Esophagus squamous epithelium (tissue), 5 donors: ENCODE data around the gene ZSWIM4. TPM values are rescaled to one million over a fixed set of nuclear protein-coding genes. Genes with fewer than 3 reads are reported as not detected.

Source experiments
- DNase-seq: peaks from one replicate; lab custom pipeline; 2025; lab: John Stamatoyannopoulos, UW
- H3K27ac ChIP-seq, 4 donors: fragments of 200-600 bp; sonication (generic); one replicate each; pipeline ENCODE4 v1.5.1; 2016 to 2019; ENCODE audit warnings: mild to moderate bottlenecking in 1 of 4
- H3K27me3 ChIP-seq, 4 donors: fragments of 200-600 bp; sonication (generic); 1 replicate in 3 of 4; 2 replicates in 1 of 4; pipeline versions ENCODE4 v1.5.1 to v1.6.0; 2017 to 2021; ENCODE audit warnings: antibody characterized with exemption in 1 of 4
- H3K36me3 ChIP-seq, 3 donors: fragments of 200-600 bp; sonication (generic); one replicate each; pipeline ENCODE4 v1.5.1; 2016 to 2019
- H3K4me1 ChIP-seq, 3 donors: fragments of 200-600 bp; sonication (generic); one replicate each; pipeline ENCODE4 v1.5.1; 2017 to 2019
- H3K4me3 ChIP-seq, 4 donors: fragments of 200-600 bp; sonication (generic); 1 replicate in 3 of 4; 2 replicates in 1 of 4; pipeline ENCODE4 v1.5.1; 2016 to 2019; ENCODE audit warnings: mild to moderate bottlenecking in 2 of 4, moderate library complexity in 1 of 4
- H3K9me3 ChIP-seq, 3 donors: fragments of 200-600 bp; sonication (generic); one replicate each; pipeline ENCODE4 v1.5.1; 2016 to 2019
- POLR2A ChIP-seq, 4 donors: fragments of 450-650 bp; IDR thresholded peaks; one replicate each; pipeline ENCODE4 v1.6.1; 2017; ENCODE audit warnings: antibody characterized with exemption in 4 of 4, mild to moderate bottlenecking in 4 of 4, moderate library complexity in 3 of 4
- WGBS, 2 donors: methylation state at CpG; one replicate each; pipeline ENCODE4 v1.1.5; 2018; 5-methylcytosine and 5-hydroxymethylcytosine counted together
- intact Hi-C: fragments of 100-400 bp; cut with DNase I; formaldehyde crosslinking; loops from one replicate; pipeline ENCODE4 v1.15.0; 2022
- total RNA-seq, 4 donors: library from RNA; depleted of rRNA; stranded (reverse); fragments of >200 nt; gene quantifications; one replicate each; pipeline ENCODE4 v1.1.0, GENCODE V29; 2016
- TF ChIP-seq, protein P1 (sequence below), 6 experiments: fragments of 450-650 bp in 4 of 6; fragments of 200-600 bp in 2 of 6; sonication (generic) in 2 of 6; IDR thresholded peaks; one replicate each; pipeline ENCODE4 v1.5.1; 2016 to 2019; ENCODE audit warnings: antibody characterized with exemption in 6 of 6, mild to moderate bottlenecking in 4 of 6, moderate library complexity in 4 of 6
- donor health status: DM: yes; HTN: yes; CAD: no.

ZSWIM4 gene
- total RNA-seq, 4 donors from 2014 or later, result 7.2 to 41.4 (median 16.9) TPM

- WGBS, 2 donors, result 62 to 77% methylated on average over 5 to 7 of the region's 11 CpGs
- H3K4me3 ChIP-seq, result peak overlapping the region; percentile 4 to 41 (median 33)
- peaks cover 4 to 77% (median 5%) of the 10 kb centered on the region in 3 donors for H3K36me3 ChIP-seq
- no peaks in the 10 kb centered on the region for H3K27me3 ChIP-seq
- intact Hi-C loops, result no loop called here
- H3K4me1 ChIP-seq, result peaks cover 0 to 19% (median 4%) of the 10 kb centered on the region in 3 donors
- TF ChIP-seq, protein P1, sequence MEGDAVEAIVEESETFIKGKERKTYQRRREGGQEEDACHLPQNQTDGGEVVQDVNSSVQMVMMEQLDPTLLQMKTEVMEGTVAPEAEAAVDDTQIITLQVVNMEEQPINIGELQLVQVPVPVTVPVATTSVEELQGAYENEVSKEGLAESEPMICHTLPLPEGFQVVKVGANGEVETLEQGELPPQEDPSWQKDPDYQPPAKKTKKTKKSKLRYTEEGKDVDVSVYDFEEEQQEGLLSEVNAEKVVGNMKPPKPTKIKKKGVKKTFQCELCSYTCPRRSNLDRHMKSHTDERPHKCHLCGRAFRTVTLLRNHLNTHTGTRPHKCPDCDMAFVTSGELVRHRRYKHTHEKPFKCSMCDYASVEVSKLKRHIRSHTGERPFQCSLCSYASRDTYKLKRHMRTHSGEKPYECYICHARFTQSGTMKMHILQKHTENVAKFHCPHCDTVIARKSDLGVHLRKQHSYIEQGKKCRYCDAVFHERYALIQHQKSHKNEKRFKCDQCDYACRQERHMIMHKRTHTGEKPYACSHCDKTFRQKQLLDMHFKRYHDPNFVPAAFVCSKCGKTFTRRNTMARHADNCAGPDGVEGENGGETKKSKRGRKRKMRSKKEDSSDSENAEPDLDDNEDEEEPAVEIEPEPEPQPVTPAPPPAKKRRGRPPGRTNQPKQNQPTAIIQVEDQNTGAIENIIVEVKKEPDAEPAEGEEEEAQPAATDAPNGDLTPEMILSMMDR (IDR thresholded peaks at IDR 0.05), result no peak
- no peak for TF ChIP-seq POLR2A (IDR thresholded peaks at IDR 0.05)
- DNase-seq, result no peak
- peak overlapping the region in 3 of 4 donors; percentile 56 to 75 (median 68) for H3K27ac ChIP-seq
- H3K9me3 ChIP-seq, result no peaks in the 10 kb centered on the region
Measured at GRCh38 chr19:13817018-13817614, 21.9 kb downstream of the ZSWIM4 start.

- Histone ChIP-seq H3K9me3 (no peaks in the 10 kb centered on the region), H3K4me3 (peak overlapping the region; percentile 4 to 41 (median 33)), H3K27me3 (no peaks in the 10 kb centered on the region), H3K27ac (peak overlapping the region in 3 of 4 donors; percentile 56 to 75 (median 68)), H3K4me1 (peaks cover 0 to 26% (median 4%) of the 10 kb centered on the region in 3 donors), H3K36me3 (peaks cover 4 to 73% (median 4%) of the 10 kb centered on the region in 3 donors)
- TF ChIP-seq, protein P1 (IDR thresholded peaks at IDR 0.05), result peak in 1 of 6 experiments; percentile 11
- TF ChIP-seq POLR2A (IDR thresholded peaks at IDR 0.05), result no peak
- 39 to 44% methylated on average over 12 to 13 of the region's 35 CpGs for WGBS, 2 donors
- no peak for DNase-seq
- intact Hi-C loops, result no loop called here
Measured at GRCh38 chr19:13817615-13818371, 22.6 kb downstream of the ZSWIM4 start.

GRCh38 chr19:13819238-13819637 lies 24.0 kb downstream of the ZSWIM4 start:
- no peak for DNase-seq
- Histone ChIP-seq H3K36me3 (peaks cover 0 to 73% (median 4%) of the 10 kb centered on the region in 3 donors), H3K9me3 (no peaks in the 10 kb centered on the region), H3K4me1 (peaks cover 0 to 33% (median 4%) of the 10 kb centered on the region in 3 donors), H3K4me3 (no peak overlapping the region), H3K27me3 (no peaks in the 10 kb centered on the region), H3K27ac (no peak overlapping the region)
- WGBS, 2 donors, result 83% methylated on average over 2 of the region's 11 CpGs; no CpG with 5 or more reads in 1 of the 2 donors
- TF ChIP-seq POLR2A (IDR thresholded peaks at IDR 0.05), result no peak
- TF ChIP-seq, protein P1 (IDR thresholded peaks at IDR 0.05), result no peak
- intact Hi-C loops, result no loop called here

- H3K36me3 ChIP-seq, result peaks cover 0 to 73% (median 0%) of the 10 kb centered on the region in 3 donors
- TF ChIP-seq, protein P1 (IDR thresholded peaks at IDR 0.05), result no peak
- intact Hi-C loops, result no loop called here
- DNase-seq, result no peak
- no peaks in the 10 kb centered on the region for H3K27me3 ChIP-seq
- H3K4me1 ChIP-seq, result peaks cover 0 to 33% (median 4%) of the 10 kb centered on the region in 3 donors
- no peak overlapping the region for H3K4me3 ChIP-seq
- WGBS, 2 donors, result 100% methylated on average over 2 of the region's 2 CpGs
- no peaks in the 10 kb centered on the region for H3K9me3 ChIP-seq
- H3K27ac ChIP-seq, result peak overlapping the region in 1 of 4 donors; percentile 1
Measured at GRCh38 chr19:13821292-13821691, 26.0 kb downstream of the ZSWIM4 start.

DNA sequence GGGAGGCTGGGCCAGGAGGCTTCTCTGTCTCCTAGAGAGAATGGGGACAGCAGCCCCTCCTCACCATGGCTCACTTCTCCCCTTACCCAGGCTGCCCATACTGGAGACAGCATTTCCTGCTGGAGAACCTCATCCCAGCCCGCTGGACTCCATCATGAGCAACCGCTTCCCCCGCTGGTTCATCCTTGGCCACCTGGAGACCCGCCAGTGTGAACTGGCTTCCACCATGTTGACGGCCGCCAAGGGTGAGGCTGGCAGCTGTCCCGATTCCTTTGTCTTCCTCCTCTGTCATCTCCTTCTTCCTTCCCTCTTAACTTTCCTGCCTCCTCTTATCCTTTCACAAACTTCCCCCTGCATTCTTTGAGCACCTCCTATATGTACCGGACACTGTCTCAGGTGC lies 28.0 kb downstream of the ZSWIM4 start:
- 81% methylated on average over 3 to 8 of the region's 8 CpGs for WGBS, 2 donors
- Histone ChIP-seq H3K9me3 (no peaks in the 10 kb centered on the region), H3K4me3 (no peak overlapping the region), H3K36me3 (peaks cover 0 to 74% (median 0%) of the 10 kb centered on the region in 3 donors), H3K27ac (peak overlapping the region in 2 of 4 donors; percentile 48 to 58), H3K27me3 (no peaks in the 10 kb centered on the region), H3K4me1 (peaks cover 0 to 22% (median 0%) of the 10 kb centered on the region in 3 donors)
- intact Hi-C loops, result no loop called here
- DNase-seq, result no peak
- TF ChIP-seq, protein P1 (IDR thresholded peaks at IDR 0.05), result no peak
- no peak for TF ChIP-seq POLR2A (IDR thresholded peaks at IDR 0.05)
